CD4-positive, alpha-beta T cell (primary cell): ENCODE data around the gene ELOVL5. TPM values are rescaled to one million over a fixed set of nuclear protein-coding genes. Genes with fewer than 3 reads are reported as not detected.
A peak's percentile ranks its signal among the peaks of the same experiment; 100 is the strongest.

Source experiments
- ATAC-seq: fragments of 200-7000 bp; cut with Tn5 transposase; one replicate; pipeline ENCODE4 v1.10.0; 2022; ENCODE audit warnings: mild to moderate bottlenecking; ENCODE audit not compliant: poor library complexity
- CTCF ChIA-PET: fragments of 350-600 bp; sonication (Branson Sonifier 250); formaldehyde crosslinking; loops from one replicate; lab custom pipeline; 2021; ENCODE audit warnings: antibody characterized with exemption, inconsistent platforms; lab: Charles Lee
- POLR2A ChIA-PET: fragments of 350-600 bp; sonication (Branson Sonifier 250); formaldehyde crosslinking; loops from one replicate; lab custom pipeline; 2021; ENCODE audit warnings: antibody characterized with exemption, inconsistent platforms; lab: Charles Lee
- DNase-seq, 14 experiments: peaks; one replicate each; pipeline ENCODE4 v3.0.0-alpha.2; 2013 to 2020; ENCODE audit warnings: mixed read lengths in 2 of 14
- H3K27ac ChIP-seq, 2 donors: one replicate each; pipeline versions ENCODE4 v1.5.1 to v1.7.0; 2013; ENCODE audit warnings: low read length in 2 of 2, low read depth in 1 of 2, mild to moderate bottlenecking in 1 of 2
- H3K27me3 ChIP-seq, 2 experiments: 1 replicate in 1 of 2; 2 replicates in 1 of 2; pipeline versions ENCODE4 v1.6.1 to v1.7.0; 2013; ENCODE audit warnings: low read length in 2 of 2, control low read depth in 1 of 2, mild to moderate bottlenecking in 1 of 2, moderate library complexity in 1 of 2; ENCODE audit not compliant: insufficient read depth in 2 of 2, control insufficient read depth in 1 of 2
- H3K36me3 ChIP-seq: one replicate; pipeline ENCODE4 v1.6.1; 2013; ENCODE audit warnings: low read length, control low read depth; ENCODE audit not compliant: insufficient read depth
- H3K4me1 ChIP-seq: one replicate; pipeline ENCODE4 v1.6.1; 2013; ENCODE audit warnings: low read length, control low read depth; ENCODE audit not compliant: insufficient read depth
- H3K4me3 ChIP-seq: one replicate; pipeline ENCODE4 v1.5.1; 2013; ENCODE audit warnings: mild to moderate bottlenecking, low read length, moderate library complexity
- H3K9me3 ChIP-seq, 2 experiments: 1 replicate in 1 of 2; 2 replicates in 1 of 2; pipeline versions ENCODE4 v1.6.1 to v1.7.0; 2013; ENCODE audit warnings: low read length in 2 of 2, mild to moderate bottlenecking in 2 of 2, control low read depth in 1 of 2, moderate library complexity in 1 of 2; ENCODE audit not compliant: control insufficient read depth in 1 of 2, insufficient read depth in 1 of 2
- H3K27ac Mint-ChIP-seq: one replicate; pipeline ENCODE4 v1.8.0; 2020; ENCODE audit warnings: mixed read lengths
- H3K27me3 Mint-ChIP-seq: one replicate; pipeline ENCODE4 v1.8.0; 2021; ENCODE audit warnings: mixed read lengths
- H3K36me3 Mint-ChIP-seq: one replicate; pipeline ENCODE4 v1.8.0; 2021; ENCODE audit warnings: low read depth, mixed read lengths
- H3K4me1 Mint-ChIP-seq: one replicate; pipeline ENCODE4 v1.8.0; 2021; ENCODE audit warnings: low read depth, mixed read lengths
- H3K4me3 Mint-ChIP-seq: one replicate; pipeline ENCODE4 v1.8.0; 2020; ENCODE audit warnings: mild to moderate bottlenecking, mixed read lengths
- H3K9me3 Mint-ChIP-seq: one replicate; pipeline ENCODE4 v1.8.0; 2020; ENCODE audit warnings: mixed read lengths
- intact Hi-C, 2 experiments: fragments of 100-400 bp; cut with DNase I in 1 of 2; cut with micrococcal nuclease in 1 of 2; formaldehyde crosslinking; loops; one replicate each; pipeline versions ENCODE4 v1.15.1 to v1.9.0; 2023 to 2025; cut with DNase I, micrococcal nuclease
- total RNA-seq, 174 experiments: library from RNA in 2 of 174; stranded (reverse) in 2 of 174; gene quantifications; one replicate each; pipeline ENCODE4 v1.2.3 and lab custom pipeline; 2021 to 2026
- TF ChIP-seq, protein P1 (sequence below): fragments of 200-600 bp; IDR thresholded peaks from one replicate; pipeline ENCODE4 v1.8.0; 2022; ENCODE audit warnings: antibody characterized with exemption, mild to moderate bottlenecking

Gene ELOVL5
- total RNA-seq, 2 experiments from 2014 or later, result 78.0 to 86.8 TPM

DNA sequence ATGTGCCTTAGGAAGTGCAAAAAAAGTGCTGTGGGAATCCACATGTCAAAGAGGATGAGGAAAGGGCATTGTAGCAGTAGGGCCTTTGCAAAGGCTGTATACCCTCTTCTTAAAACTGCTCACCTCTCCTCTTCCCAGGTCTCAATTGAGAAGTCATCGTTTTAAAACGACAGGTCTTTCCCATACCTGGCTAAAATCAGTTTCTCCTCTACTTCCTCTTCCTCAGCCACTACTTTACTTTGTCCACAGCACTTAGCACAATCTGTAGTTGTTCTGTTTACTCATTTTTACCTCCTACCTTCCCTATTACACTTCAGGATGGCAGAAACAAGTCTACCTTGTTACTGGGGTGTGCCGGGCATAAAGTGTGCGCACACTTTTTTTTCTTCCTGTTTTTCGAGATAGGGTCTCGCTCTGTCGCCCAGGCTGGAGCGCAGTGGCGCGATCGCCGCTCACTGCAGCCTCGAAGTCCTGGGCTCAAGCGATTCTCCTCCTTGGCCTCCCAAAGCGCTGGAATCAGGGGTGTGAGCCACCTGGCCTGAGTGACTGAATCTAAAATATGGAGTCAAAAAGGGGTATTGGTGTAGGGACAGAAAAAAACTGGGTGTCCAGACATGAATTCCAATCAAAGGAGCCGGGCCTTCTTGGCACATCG, 9.8 kb upstream of the ELOVL5 start:
- ATAC-seq (no peak), DNase-seq (peak in 4 of 14 experiments; percentile 13 to 51 (median 38))
- Mint-ChIP-seq H3K36me3 (no peaks in the 10 kb centered on the region), H3K4me1 (peaks cover 41% of the 10 kb centered on the region), H3K4me3 (peak overlapping the region; percentile 87), H3K9me3 (no peaks in the 10 kb centered on the region), H3K27ac (peak overlapping the region; percentile 93), H3K27me3 (no peaks in the 10 kb centered on the region)
- Histone ChIP-seq H3K27ac (peak overlapping the region; percentile 93 to 94), H3K4me1 (peaks cover 43% of the 10 kb centered on the region), H3K9me3 (no peaks in the 10 kb centered on the region), H3K4me3 (peak overlapping the region; percentile 80), H3K36me3 (no peaks in the 10 kb centered on the region), H3K27me3 (no peaks in the 10 kb centered on the region)
- ChIA-PET CTCF (no interaction called here), POLR2A (interaction anchor here (1.0 to 2.9 kb wide), 8 partner anchors 11 to 170 kb away, joined by 3 to 61 read pairs (median 8); partner anchors contain the start of gene ELOVL5)
- TF ChIP-seq, protein P1, sequence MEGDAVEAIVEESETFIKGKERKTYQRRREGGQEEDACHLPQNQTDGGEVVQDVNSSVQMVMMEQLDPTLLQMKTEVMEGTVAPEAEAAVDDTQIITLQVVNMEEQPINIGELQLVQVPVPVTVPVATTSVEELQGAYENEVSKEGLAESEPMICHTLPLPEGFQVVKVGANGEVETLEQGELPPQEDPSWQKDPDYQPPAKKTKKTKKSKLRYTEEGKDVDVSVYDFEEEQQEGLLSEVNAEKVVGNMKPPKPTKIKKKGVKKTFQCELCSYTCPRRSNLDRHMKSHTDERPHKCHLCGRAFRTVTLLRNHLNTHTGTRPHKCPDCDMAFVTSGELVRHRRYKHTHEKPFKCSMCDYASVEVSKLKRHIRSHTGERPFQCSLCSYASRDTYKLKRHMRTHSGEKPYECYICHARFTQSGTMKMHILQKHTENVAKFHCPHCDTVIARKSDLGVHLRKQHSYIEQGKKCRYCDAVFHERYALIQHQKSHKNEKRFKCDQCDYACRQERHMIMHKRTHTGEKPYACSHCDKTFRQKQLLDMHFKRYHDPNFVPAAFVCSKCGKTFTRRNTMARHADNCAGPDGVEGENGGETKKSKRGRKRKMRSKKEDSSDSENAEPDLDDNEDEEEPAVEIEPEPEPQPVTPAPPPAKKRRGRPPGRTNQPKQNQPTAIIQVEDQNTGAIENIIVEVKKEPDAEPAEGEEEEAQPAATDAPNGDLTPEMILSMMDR, result no peak
- intact Hi-C loops, result loop anchor here in 1 of 2 experiments (1.0 to 10.0 kb wide), 3 partner anchors 9 to 374 kb away; no protein-coding TSS in a partner anchor

DNA sequence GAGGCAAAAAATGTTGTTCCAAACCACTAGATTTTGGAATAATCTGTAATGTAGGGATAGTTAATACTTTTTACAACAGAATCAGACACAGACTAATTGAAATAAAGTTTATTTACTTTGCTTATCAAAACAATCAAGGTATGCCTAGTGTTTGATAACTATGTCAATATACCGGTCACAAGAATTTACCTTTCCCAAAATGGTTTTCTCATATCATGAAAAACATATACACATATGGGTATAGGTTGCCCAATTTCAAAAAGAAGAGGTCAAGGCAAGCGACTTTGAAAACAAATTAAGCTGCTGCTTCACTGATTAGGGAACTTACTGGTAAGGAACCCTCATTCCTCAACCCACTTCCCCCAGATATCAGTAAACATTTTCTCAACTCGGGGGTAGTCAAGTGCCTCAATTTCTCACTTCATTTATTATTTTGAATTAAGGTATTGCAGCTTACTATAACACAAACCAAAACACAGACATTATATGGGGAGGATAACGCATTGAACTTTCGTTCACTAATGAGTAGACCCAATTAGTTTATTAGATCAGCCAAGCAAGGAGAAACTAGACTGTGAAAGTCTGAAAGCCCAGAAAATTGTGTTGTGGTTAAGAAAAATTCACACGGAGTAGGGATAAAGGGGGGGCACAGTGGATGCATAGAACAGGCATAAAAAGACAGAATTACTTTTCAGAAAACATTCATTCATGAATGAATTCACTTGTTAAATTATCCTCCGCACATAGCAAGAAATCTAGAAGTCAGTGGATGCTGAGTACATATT, 9.0 kb upstream of the ELOVL5 start:
- intact Hi-C loops, result loop anchor here in 1 of 2 experiments (1.0 to 10.0 kb wide), 3 partner anchors 8 to 373 kb away; no protein-coding TSS in a partner anchor
- Mint-ChIP-seq H3K9me3 (no peaks in the 10 kb centered on the region), H3K27me3 (no peaks in the 10 kb centered on the region), H3K4me3 (peak overlapping the region; percentile 87), H3K36me3 (no peaks in the 10 kb centered on the region), H3K27ac (peak overlapping the region; percentile 93), H3K4me1 (peaks cover 41% of the 10 kb centered on the region)
- ChIA-PET CTCF (no interaction called here), POLR2A (interaction anchor here (0.7 kb wide), 1 partner anchor 11 kb away, joined by 3 read pairs; no protein-coding TSS in a partner anchor)
- no peak overlapping the region for H3K4me3 ChIP-seq
- DNase-seq (no peak), ATAC-seq (no peak)
- peak overlapping the region in 1 of 2 donors; percentile 94 for H3K27ac ChIP-seq
- H3K36me3 ChIP-seq, result no peaks in the 10 kb centered on the region
- no peaks in the 10 kb centered on the region for H3K27me3 ChIP-seq
- peaks cover 43% of the 10 kb centered on the region for H3K4me1 ChIP-seq
- no peaks in the 10 kb centered on the region for H3K9me3 ChIP-seq
- TF ChIP-seq, protein P1, result no peak

DNA sequence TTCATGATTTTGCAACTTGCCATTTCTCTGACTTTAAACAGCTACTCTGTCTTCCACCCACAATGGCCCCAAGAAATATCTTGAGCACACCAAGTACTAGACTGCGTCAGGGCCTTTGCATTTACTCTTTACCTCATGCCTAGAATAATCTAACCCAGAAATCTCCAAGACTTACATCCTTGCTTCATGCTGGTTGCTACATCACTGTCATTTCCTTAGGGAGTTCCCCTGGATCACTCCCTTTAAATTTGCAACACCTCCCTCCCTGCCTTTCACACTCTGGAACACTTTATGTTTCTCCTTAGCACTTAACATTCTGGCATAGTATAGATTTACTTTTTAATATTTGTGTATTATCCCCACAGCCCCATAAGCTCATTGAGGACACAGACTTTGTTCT, 4.9 kb upstream of the ELOVL5 start:
- Histone ChIP-seq H3K9me3 (no peaks in the 10 kb centered on the region), H3K4me3 (no peak overlapping the region), H3K36me3 (no peaks in the 10 kb centered on the region), H3K27ac (no peak overlapping the region), H3K27me3 (no peaks in the 10 kb centered on the region), H3K4me1 (peaks cover 11% of the 10 kb centered on the region)
- intact Hi-C loops, result loop anchor here in 1 of 2 experiments (10.0 kb wide), 1 partner anchor 369 kb away; no protein-coding TSS in a partner anchor
- ATAC-seq (no peak), DNase-seq (no peak)
- peaks cover 7% of the 10 kb centered on the region for H3K36me3 Mint-ChIP-seq
- H3K27me3 Mint-ChIP-seq, result no peaks in the 10 kb centered on the region
- no peak overlapping the region for H3K4me3 Mint-ChIP-seq
- CTCF ChIA-PET, result interaction anchor here (0.9 kb wide), 1 partner anchor 15 kb away, joined by 3 read pairs; no protein-coding TSS in a partner anchor
- TF ChIP-seq, protein P1, result no peak
- H3K4me1 Mint-ChIP-seq, result peaks cover 19% of the 10 kb centered on the region
- POLR2A ChIA-PET, result no interaction called here
- no peak overlapping the region for H3K27ac Mint-ChIP-seq
- H3K9me3 Mint-ChIP-seq, result no peaks in the 10 kb centered on the region
